Fibroblast of peridontal ligament (primary cell): ENCODE results near the gene VEGFB.

Experiments used
- DNase-seq: peaks from one replicate; pipeline ENCODE4 v3.0.0-alpha.2; 2010; ENCODE audit errors: extremely low read depth

Gene VEGFB

GRCh38 chr11:64246871-64247728, 12.7 kb downstream of the VEGFB start, which contains the start of gene PPP1R14B:
PPP1R14B (minus strand) TSS chr11:64246943; CDS start chr11:64246673, 270 bp downstream.
- peak; percentile 68 for DNase-seq

DNA sequence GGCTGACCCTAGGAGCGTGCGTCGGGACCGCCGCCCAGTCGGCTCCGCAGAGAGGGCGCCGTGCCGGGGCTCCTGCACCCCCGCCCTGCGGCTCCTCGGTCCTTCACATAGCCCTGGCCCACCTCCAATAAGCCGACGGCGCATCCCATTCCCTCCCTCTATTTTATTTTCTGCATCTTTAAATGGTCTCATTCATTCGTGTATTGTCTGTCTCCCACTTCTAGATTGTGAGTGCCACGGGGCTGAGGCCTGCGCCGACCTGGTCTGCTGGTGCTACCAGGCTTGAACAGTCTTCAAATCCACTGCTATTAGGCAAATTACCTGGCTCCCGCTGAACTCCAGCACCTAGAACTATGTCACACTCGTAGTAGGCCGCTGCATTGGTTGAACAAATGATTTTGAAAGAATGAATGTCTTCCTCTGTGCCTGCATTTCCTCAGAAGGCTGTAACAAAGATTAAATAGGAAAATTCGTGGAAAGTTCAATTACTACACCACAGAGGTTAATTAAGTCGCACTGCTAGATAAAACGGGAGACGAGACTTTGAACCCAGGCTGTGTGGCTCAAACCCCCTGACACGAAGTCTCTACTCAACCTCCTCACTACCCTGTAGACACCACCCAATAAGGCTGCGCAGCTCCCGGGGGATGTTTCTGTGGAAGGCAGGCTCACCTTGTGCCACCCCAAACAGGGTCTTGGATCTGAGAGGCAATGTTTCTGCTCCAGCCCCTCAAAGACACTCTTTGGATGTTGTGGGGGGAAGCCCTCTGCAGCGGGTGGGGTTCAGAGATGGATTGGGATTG, 13.5 kb downstream of the VEGFB start:
- DNase-seq = no peak

- DNase-seq = no peak
These were observed 14.2 kb downstream of the VEGFB start for GRCh38 chr11:64248578-64248977.

DNA sequence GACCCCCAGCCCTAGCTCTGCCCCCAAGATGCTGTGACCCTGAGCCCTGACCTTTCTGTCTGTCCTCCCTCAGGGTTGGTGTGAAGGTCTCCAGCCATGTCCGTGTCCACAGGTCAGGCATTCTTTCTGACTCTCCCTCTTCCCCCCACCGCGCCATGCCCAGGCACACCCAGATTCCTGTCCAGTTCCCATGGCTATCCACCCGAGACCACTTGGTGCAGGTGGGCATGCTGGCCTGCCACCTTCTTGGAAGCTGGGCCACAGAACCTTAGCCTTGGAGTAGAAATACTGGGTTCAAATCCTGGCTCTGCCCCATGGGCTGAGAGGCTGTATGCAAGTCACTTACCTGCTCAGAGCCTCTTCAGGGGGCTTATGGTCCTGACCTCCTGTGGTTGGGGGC, 14.7 kb downstream of the VEGFB start:
- no peak for DNase-seq

DNA sequence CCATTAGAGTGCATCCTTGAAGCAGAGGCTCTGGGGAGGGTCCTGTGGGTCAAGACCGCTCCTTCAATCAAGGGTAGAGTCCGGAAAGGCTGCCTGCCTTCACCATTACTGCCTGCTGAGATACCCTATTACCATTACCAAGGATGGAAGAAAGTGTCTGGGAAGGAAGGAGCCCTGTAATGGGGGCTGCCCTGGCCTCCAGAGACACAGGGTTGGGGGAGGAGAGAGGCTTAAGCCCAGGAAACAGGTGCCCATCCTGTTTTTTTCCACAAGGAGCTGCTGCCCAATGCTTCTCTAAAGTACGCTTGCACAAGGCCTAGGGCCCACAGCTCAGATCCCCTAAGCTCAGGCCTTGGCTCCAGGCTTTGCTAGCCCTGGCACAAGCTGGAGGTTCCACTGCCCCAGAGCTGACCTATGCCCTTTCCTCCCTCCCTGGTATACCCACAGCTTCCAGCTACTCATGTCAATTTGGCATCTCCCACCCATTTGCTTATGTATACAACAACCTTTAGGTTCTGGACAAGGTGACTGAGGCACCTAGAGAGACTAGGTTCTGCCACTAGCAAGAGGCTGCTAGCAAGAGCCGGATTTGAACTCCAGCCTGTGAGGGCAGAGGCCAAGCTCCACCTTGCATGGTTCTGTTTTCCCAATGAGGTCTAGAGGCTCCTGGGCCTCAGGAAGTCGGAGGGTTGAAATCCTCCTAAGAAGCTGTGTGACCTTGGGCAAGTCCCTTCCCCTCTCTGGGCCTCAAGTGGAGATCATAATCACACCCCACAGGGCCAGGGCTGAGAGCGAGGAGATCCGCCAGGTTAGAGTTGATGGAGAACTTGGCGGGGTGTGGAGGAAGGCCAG, 15.4 kb downstream of the VEGFB start:
- DNase-seq = no peak

DNA sequence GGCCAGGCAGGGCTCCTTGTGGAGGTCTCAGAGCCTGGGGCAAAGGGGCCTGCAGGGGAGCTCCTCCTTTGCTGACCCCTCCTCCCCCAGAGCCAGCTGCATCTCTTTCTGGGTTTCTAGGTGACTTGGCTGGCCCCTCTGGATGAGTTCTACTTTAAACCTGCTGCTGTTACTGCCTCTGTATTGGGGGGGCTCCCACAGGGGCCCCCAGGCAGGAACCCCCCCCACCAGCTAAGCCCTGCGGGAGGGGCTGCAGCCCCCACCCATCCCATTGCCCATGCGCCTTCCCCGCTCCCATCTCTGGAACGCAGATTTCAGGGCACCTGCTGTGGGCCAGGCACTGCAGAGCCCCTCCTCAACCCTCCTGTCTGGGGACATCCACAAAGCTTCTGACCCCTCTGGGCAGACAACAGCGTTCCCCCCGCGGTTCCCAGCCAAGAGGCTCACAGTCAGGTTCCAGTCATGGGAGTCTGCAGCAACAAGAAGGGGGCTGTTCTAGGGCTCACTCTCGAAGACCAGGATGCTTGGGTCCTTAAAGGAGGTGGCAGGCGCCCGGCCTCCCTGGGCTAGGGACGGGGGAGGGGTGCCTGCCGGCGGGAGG, 16.1 kb downstream of the VEGFB start:
- DNase-seq = no peak

DNA sequence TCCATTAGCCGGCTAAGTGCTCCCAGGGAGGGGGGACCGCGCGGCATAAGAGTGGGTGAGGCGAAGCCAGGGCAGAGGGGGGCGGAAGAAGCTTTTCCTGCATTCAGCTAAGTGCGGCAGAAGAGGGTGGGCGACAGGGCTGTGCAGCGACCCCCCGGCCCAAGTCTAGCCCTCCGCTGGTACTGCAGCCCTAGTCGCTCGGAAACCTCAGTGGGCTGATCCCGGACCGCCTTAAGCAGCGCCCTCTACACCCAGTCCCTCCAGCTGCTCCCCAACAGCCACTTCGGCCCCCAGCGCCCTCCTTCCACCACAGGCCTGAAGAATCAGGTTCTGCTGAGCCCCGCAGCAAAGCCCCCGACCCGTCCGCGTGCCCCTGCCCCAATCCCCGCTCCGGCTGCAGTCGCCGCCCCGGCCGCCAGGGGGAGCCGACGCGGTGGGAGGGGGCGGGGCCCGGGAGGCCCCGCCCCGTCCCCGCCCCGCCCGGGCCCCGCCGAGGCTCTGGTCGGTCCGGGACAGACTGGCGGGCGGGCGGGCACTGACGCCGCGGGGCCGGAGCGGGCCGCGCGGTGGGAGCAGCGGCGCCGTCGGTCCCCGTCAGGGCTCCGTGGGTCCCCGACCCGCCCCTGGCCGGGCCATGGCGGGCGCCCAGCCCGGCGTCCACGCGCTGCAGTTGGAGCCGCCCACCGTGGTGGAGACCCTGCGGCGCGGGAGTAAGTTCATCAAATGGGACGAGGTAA, 16.8 kb downstream of the VEGFB start, which contains the start of gene PLCB3:
Gene PLCB3 (plus strand): TSS at position 515 of the 737 bp plus-strand sequence. CDS start 120 bp downstream, at position 635.
- no peak for DNase-seq

- no peak for DNase-seq
These were observed 17.3 kb downstream of the VEGFB start for GRCh38 chr11:64251753-64252002.

DNA sequence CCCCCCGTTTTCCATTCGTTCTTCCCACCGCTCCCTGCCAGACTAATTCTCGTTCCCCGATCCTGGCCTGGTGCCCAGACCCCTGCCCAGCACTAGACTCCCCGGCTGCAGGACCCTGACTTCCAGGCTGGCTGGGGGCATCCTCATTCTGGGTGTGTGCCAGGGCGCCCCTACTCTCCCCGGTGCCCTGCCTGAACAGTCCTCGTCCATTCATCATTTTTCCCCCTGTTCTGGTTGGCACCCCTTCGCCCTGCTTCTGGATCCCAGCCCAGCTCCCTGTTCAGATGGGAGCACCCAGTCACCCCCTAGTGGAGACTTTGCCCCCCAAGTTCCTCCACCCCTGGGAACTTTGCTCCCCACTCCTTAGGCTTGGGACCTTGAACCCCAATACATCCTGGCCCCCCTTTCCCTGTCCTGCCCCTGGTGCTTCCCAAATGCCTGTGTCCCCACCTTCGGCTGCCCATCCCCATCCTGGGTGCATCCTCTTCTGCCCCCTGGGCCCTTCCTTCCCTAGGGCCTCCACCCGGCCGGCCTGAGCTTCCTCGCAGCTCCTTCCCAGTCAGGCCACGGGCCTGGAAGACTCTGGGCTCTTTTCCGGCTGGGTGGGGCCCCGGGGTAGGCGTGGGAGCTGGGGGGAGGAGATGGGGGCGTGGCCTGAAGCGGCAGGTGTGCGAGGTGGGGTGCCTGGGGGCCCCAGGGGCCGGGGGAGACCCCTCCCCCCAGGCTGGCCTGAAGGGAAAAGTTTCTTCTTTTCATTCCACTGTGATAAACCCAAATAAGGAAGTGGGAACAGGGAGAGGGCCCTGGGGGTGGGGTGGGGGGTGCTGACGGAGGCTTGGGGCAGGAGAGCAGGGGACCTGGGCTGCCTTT, 17.9 kb downstream of the VEGFB start:
- no peak for DNase-seq

- DNase-seq = no peak
These were observed 18.7 kb downstream of the VEGFB start for GRCh38 chr11:64253043-64253442.

GRCh38 chr11:64253481-64253880, 19.1 kb downstream of the VEGFB start:
- no peak for DNase-seq

- no peak for DNase-seq
These were observed 19.9 kb downstream of the VEGFB start for GRCh38 chr11:64254326-64254725.

- no peak for DNase-seq
These were observed 21.0 kb downstream of the VEGFB start for GRCh38 chr11:64255135-64256128.

- DNase-seq = no peak
These were observed 21.9 kb downstream of the VEGFB start for GRCh38 chr11:64256300-64256699.

- DNase-seq = no peak
These were observed 24.0 kb downstream of the VEGFB start for GRCh38 chr11:64258356-64258755.

- DNase-seq = no peak
These were observed 24.7 kb downstream of the VEGFB start for GRCh38 chr11:64258946-64259532.

- DNase-seq = no peak
These were observed 25.2 kb downstream of the VEGFB start for GRCh38 chr11:64259533-64260067.

DNA sequence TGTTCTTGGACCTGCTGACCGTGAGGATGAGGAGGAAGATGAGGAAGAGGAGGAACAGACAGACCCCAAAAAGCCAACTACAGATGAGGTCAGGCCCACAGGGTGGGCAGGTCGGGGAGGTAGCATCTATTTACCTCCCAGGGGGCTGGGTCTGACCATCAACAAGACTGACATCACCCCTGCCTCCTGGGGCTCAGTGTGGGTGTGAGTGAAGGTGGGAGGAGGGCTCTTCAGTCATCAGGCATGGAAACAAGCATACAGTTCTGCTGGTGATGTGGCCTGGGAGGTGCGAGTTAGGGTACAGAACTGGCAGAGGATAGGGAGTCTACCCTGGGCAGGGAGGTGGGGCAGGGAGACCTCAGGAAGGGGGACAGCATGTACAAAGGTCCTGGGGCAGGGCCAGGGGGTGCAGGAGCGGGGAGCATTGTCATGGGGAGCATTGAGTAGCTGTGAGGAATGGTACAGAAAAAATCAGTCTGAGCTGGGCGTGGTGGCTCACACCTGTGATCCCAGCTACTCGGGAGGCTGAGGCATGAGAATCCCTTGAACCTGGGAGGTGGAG, 25.8 kb downstream of the VEGFB start:
- no peak for DNase-seq
